ENCODE results near the gene SV2C. TPM values are rescaled to one million over a fixed set of nuclear protein-coding genes. Genes with fewer than 3 reads are reported as not detected.

SV2C gene
- total and polyA plus RNA-seq, 2 donors (not counting 1 experiment from before 2014, with no cell fraction given): not detected

GRCh38 chr5:76251656-76252055 is 168.5 kb downstream of the SV2C start:
- Histone ChIP-seq H3K4me1 (ENCODE audit: control insufficient read depth, extremely low read depth, insufficient read depth, low read length) (no peaks in the 10 kb centered on the region), H3K79me2 (ENCODE audit: control insufficient read depth, insufficient read depth, low read length) (no peaks in the 10 kb centered on the region), H3K36me3 (ENCODE audit: control insufficient read depth, insufficient read depth, low read length) (no peaks in the 10 kb centered on the region), H3K4me3 (replicated peaks in 1 of 4; ENCODE audit: control extremely low read depth in 1 of 4, insufficient read depth in 1 of 4, low read depth in 3 of 4, low read length in 4 of 4) (no peak overlapping the region), H3K9me3 (ENCODE audit: control insufficient read depth, insufficient read depth, low read depth, low read length) (no peaks in the 10 kb centered on the region), H3K9ac (ENCODE audit: insufficient read depth, low read length) (no peak overlapping the region), H3K27ac (ENCODE audit: insufficient read depth, low read length) (no peak overlapping the region), H2AFZ (ENCODE audit: low read length) (no peak overlapping the region), H3K4me2 (ENCODE audit: extremely low read depth, insufficient read depth, low read length) (no peak overlapping the region), H4K20me1 (ENCODE audit: control insufficient read depth, extremely low read depth, insufficient read depth, low read length) (no peaks in the 10 kb centered on the region), H3K27me3 (ENCODE audit: control insufficient read depth, insufficient read depth, low read length) (no peaks in the 10 kb centered on the region)
- DNase-seq (ENCODE audit: low read depth in 2 of 2): no peak
- TF ChIP-seq EZH2 (IDR thresholded peaks at IDR 0.05; ENCODE audit: low read length, missing control alignments) (no peak), CTCF (conservative IDR thresholded peaks at IDR 0.05 in 1 of 2, IDR thresholded peaks at IDR 0.05 in 1 of 2; ENCODE audit: low read depth in 1 of 2, low read length in 2 of 2) (no peak)

- Histone ChIP-seq H3K4me3 (replicated peaks in 1 of 4; ENCODE audit: control extremely low read depth in 1 of 4, insufficient read depth in 1 of 4, low read depth in 3 of 4, low read length in 4 of 4) (no peak overlapping the region), H3K79me2 (ENCODE audit: control insufficient read depth, insufficient read depth, low read length) (no peaks in the 10 kb centered on the region), H4K20me1 (ENCODE audit: control insufficient read depth, extremely low read depth, insufficient read depth, low read length) (no peaks in the 10 kb centered on the region), H2AFZ (ENCODE audit: low read length) (no peak overlapping the region), H3K27me3 (ENCODE audit: control insufficient read depth, insufficient read depth, low read length) (no peaks in the 10 kb centered on the region), H3K4me2 (ENCODE audit: extremely low read depth, insufficient read depth, low read length) (no peak overlapping the region), H3K9ac (ENCODE audit: insufficient read depth, low read length) (no peak overlapping the region), H3K4me1 (ENCODE audit: control insufficient read depth, extremely low read depth, insufficient read depth, low read length) (no peaks in the 10 kb centered on the region), H3K27ac (ENCODE audit: insufficient read depth, low read length) (no peak overlapping the region), H3K36me3 (ENCODE audit: control insufficient read depth, insufficient read depth, low read length) (no peaks in the 10 kb centered on the region), H3K9me3 (ENCODE audit: control insufficient read depth, insufficient read depth, low read depth, low read length) (no peaks in the 10 kb centered on the region)
- no peak for DNase-seq (ENCODE audit: low read depth in 2 of 2)
- TF ChIP-seq CTCF (conservative IDR thresholded peaks at IDR 0.05 in 1 of 2, IDR thresholded peaks at IDR 0.05 in 1 of 2; ENCODE audit: low read depth in 1 of 2, low read length in 2 of 2): no peak
- TF ChIP-seq EZH2 (IDR thresholded peaks at IDR 0.05; ENCODE audit: low read length, missing control alignments): no peak
Measured at GRCh38 chr5:76252437-76252836, 169.3 kb downstream of the SV2C start.

DNA sequence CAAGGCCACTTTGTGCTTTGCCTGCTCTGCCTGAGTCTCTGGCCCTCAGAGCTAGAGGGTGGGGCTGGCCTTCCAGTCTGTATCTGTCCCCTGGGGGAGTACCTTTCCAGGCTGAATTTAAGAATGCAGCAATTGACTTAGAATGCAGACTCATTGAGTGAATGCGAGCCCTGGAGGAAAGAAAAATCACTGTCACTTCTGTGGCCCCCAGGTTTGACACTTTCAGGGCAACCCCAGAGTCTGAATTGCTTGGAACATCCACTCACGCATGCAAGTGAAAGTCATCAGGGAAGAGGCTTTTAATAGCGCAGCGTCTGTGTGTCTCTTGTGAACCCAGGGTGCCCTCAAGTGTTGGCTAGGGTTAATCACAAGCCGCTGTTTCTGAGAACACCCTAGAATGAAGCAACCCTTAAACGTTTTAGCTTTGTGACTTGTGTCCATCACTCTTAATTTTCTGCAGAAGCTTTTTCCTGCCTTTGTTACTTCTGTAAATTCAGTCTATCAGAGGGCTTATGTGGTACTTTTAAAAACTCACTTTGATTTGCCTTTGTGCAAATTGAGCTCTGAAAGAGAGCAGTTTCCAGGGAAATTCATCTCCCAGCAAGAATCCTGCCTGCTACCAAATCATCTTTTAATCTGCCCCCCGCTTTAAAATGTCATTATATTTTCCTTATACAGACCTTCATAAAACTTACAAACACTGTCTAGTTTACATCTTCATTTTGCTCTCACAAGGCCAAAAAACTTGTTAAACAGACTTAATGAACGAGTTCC is 173.1 kb downstream of the SV2C start:
- Histone ChIP-seq H3K79me2 (ENCODE audit: control insufficient read depth, insufficient read depth, low read length) (no peaks in the 10 kb centered on the region), H3K27me3 (ENCODE audit: control insufficient read depth, insufficient read depth, low read length) (no peaks in the 10 kb centered on the region), H3K9ac (ENCODE audit: insufficient read depth, low read length) (no peak overlapping the region), H3K27ac (ENCODE audit: insufficient read depth, low read length) (no peak overlapping the region), H3K4me1 (ENCODE audit: control insufficient read depth, extremely low read depth, insufficient read depth, low read length) (no peaks in the 10 kb centered on the region), H3K4me3 (replicated peaks in 1 of 4; ENCODE audit: control extremely low read depth in 1 of 4, insufficient read depth in 1 of 4, low read depth in 3 of 4, low read length in 4 of 4) (no peak overlapping the region), H3K9me3 (ENCODE audit: control insufficient read depth, insufficient read depth, low read depth, low read length) (no peaks in the 10 kb centered on the region), H4K20me1 (ENCODE audit: control insufficient read depth, extremely low read depth, insufficient read depth, low read length) (no peaks in the 10 kb centered on the region), H3K4me2 (ENCODE audit: extremely low read depth, insufficient read depth, low read length) (peak overlapping the region; percentile 44), H3K36me3 (ENCODE audit: control insufficient read depth, insufficient read depth, low read length) (no peaks in the 10 kb centered on the region), H2AFZ (ENCODE audit: low read length) (no peak overlapping the region)
- DNase-seq (ENCODE audit: low read depth in 2 of 2): peak; percentile 53 to 77
- peak; percentile 63 to 73 for TF ChIP-seq CTCF (conservative IDR thresholded peaks at IDR 0.05 in 1 of 2, IDR thresholded peaks at IDR 0.05 in 1 of 2; ENCODE audit: low read depth in 1 of 2, low read length in 2 of 2)
- no peak for TF ChIP-seq EZH2 (IDR thresholded peaks at IDR 0.05; ENCODE audit: low read length, missing control alignments)

Data from fibroblast of lung (primary cell).